HG03521 (cell line): Measurements from ENCODE around the gene PDGFC.

Experiments used
- ATAC-seq: cut with Tn5 transposase; IDR thresholded peaks from one replicate; pipeline ENCODE4 v1.9.1; 2021; ENCODE audit warnings: mild to moderate bottlenecking, moderate library complexity; ENCODE audit not compliant: unreplicated experiment

PDGFC gene

GRCh38 chr4:156837625-156838345, 133.8 kb downstream of the PDGFC start:
- ATAC-seq: no peak

- no peak for ATAC-seq
Measured at GRCh38 chr4:156832886-156833285, 138.7 kb downstream of the PDGFC start.

GRCh38 chr4:156830351-156830750, 141.2 kb downstream of the PDGFC start:
- ATAC-seq: no peak

- no peak for ATAC-seq
Measured at GRCh38 chr4:156829201-156829873, 142.3 kb downstream of the PDGFC start.

GRCh38 chr4:156827519-156827918, 144.1 kb downstream of the PDGFC start:
- no peak for ATAC-seq

- ATAC-seq: no peak
Measured at GRCh38 chr4:156825074-156825473, 146.5 kb downstream of the PDGFC start.

GRCh38 chr4:156824451-156825060, 147.0 kb downstream of the PDGFC start:
- ATAC-seq: no peak

GRCh38 chr4:156820931-156821330, 150.7 kb downstream of the PDGFC start:
- ATAC-seq: no peak

- ATAC-seq: no peak
Measured at GRCh38 chr4:156816360-156816755, 155.2 kb downstream of the PDGFC start.

GRCh38 chr4:156815717-156816359, 155.8 kb downstream of the PDGFC start:
- no peak for ATAC-seq

GRCh38 chr4:156811963-156812362, 159.6 kb downstream of the PDGFC start:
- ATAC-seq: no peak

- no peak for ATAC-seq
Measured at GRCh38 chr4:156811286-156811685, 160.3 kb downstream of the PDGFC start.

- ATAC-seq: no peak
Measured at GRCh38 chr4:156805696-156806095, 165.9 kb downstream of the PDGFC start.

GRCh38 chr4:156803056-156803455, 168.5 kb downstream of the PDGFC start:
- ATAC-seq: no peak

GRCh38 chr4:156800463-156800862, 171.1 kb downstream of the PDGFC start:
- no peak for ATAC-seq

- ATAC-seq: no peak
Measured at GRCh38 chr4:156799121-156799589, 172.4 kb downstream of the PDGFC start.

- ATAC-seq: no peak
Measured at GRCh38 chr4:156798438-156798837, 173.2 kb downstream of the PDGFC start.

- no peak for ATAC-seq
Measured at GRCh38 chr4:156797206-156797605, 174.4 kb downstream of the PDGFC start.

GRCh38 chr4:156795727-156796126, 175.9 kb downstream of the PDGFC start:
- ATAC-seq: no peak

- ATAC-seq: no peak
Measured at GRCh38 chr4:156794863-156795262, 176.7 kb downstream of the PDGFC start.

GRCh38 chr4:156792462-156793085, 179.0 kb downstream of the PDGFC start:
- ATAC-seq: no peak
